GM12878 (cell line): ENCODE measurements around the gene PRCP. TPM values are rescaled to one million over a fixed set of nuclear protein-coding genes. Genes with fewer than 3 reads are reported as not detected.

Experiments
- ATAC-seq: fragments of 200-7000 bp; cut with Tn5 transposase; 3 replicates; pipeline ENCODE4 v1.9.1; 2020; ENCODE audit warnings: mild to moderate bottlenecking, moderate library complexity
- BruUV-seq: library from RNA; stranded (reverse); fragments of 400-500 nt; replicated peaks from 2 replicates; lab custom pipeline; 2021; lab: Mats Ljungman, UMichigan
- CTCF ChIA-PET: fragments of 300-600 bp; sonication (Branson Sonifier 250); formaldehyde crosslinking; extraction: SDS; loops from one replicate; lab custom pipeline; 2021; ENCODE audit warnings: inconsistent platforms; lab: Yijun Ruan, JAX
- POLR2A ChIA-PET: fragments of 350-600 bp; formaldehyde crosslinking; extraction: SDS; loops from one replicate; lab custom pipeline; 2021; ENCODE audit warnings: inconsistent platforms; lab: Charles Lee
- RAD21 ChIA-PET: fragments of 300-600 bp; sonication (Branson Sonifier 250); formaldehyde crosslinking; loops from one replicate; lab custom pipeline; 2023; ENCODE audit warnings: antibody characterized with exemption; ENCODE audit not compliant: unreplicated experiment; lab: Charles Lee
- SMC1A ChIA-PET: fragments of 300-600 bp; sonication (Branson Sonifier 250); formaldehyde crosslinking; loops from one replicate; lab custom pipeline; 2023; ENCODE audit not compliant: unreplicated experiment, uncharacterized antibody; lab: Charles Lee
- DNase-seq: peaks from one replicate; pipeline ENCODE4 v3.0.0-alpha.2; 2011; ENCODE audit warnings: low read depth, low spot score
- FAIRE-seq: peaks from 3 replicates; lab custom pipeline; 2011; peaks lifted over from hg19 to GRCh38; lab: Jason Lieb, UNC
- H2AFZ ChIP-seq: 2 replicates; pipeline ENCODE4 v1.6.0; 2011; ENCODE audit warnings: low read depth, low read length, control low read depth; ENCODE audit not compliant: control insufficient read depth
- H3K27ac ChIP-seq: 2 replicates; pipeline ENCODE4 v1.5.1; 2011; ENCODE audit warnings: control low read depth; ENCODE audit not compliant: control insufficient read depth, insufficient read depth
- H3K27me3 ChIP-seq, 2 experiments: replicated peaks in 1 of 2; 2 replicates each; pipeline versions ENCODE4 v1.6.0 to v1.6.1; 2011; ENCODE audit warnings: low read length in 1 of 2; ENCODE audit not compliant: control insufficient read depth in 2 of 2, insufficient read depth in 2 of 2
- H3K36me3 ChIP-seq, 2 experiments: 2 replicates each; pipeline ENCODE4 v1.5.1; 2011; ENCODE audit warnings: low read length in 1 of 2; ENCODE audit not compliant: control insufficient read depth in 2 of 2, insufficient read depth in 2 of 2
- H3K4me1 ChIP-seq: 2 replicates; pipeline ENCODE4 v1.6.1; 2011; ENCODE audit warnings: mild to moderate bottlenecking, low read length, moderate library complexity, mixed read lengths; ENCODE audit not compliant: control insufficient read depth, insufficient read depth
- H3K4me2 ChIP-seq: 2 replicates; pipeline ENCODE4 v1.6.0; 2011; ENCODE audit warnings: control low read depth; ENCODE audit not compliant: control insufficient read depth, insufficient read depth
- H3K4me3 ChIP-seq: fragments of 200-600 bp; sonication (generic); 2 replicates; pipeline ENCODE4 v1.5.1; 2016
- H3K79me2 ChIP-seq: 2 replicates; pipeline ENCODE4 v1.6.0; 2011; ENCODE audit warnings: low read length; ENCODE audit not compliant: control insufficient read depth, insufficient read depth
- H3K9ac ChIP-seq: 2 replicates; pipeline ENCODE4 v1.8.0; 2011; ENCODE audit warnings: low read length, control low read depth, mixed read lengths; ENCODE audit not compliant: control insufficient read depth, insufficient read depth
- H3K9me3 ChIP-seq: replicated peaks from 3 replicates; pipeline ENCODE4 v1.5.1; 2011; ENCODE audit warnings: mild to moderate bottlenecking, low read length; ENCODE audit not compliant: control insufficient read depth, insufficient read depth
- H4K20me1 ChIP-seq: 2 replicates; pipeline ENCODE4 v1.6.0; 2011; ENCODE audit not compliant: control insufficient read depth, insufficient read depth
- BHLHE40 ChIP-seq, 2 experiments: fragments of 450-650 bp in 1 of 2; IDR thresholded peaks; 2 replicates each; pipeline ENCODE4 v1.6.1; 2011 to 2017; ENCODE audit warnings: low read depth in 2 of 2, borderline replicate concordance in 1 of 2, improper control_type of control experiment in 1 of 2, low read length in 1 of 2, mild to moderate bottlenecking in 1 of 2
- CBX5 ChIP-seq: sonication (generic); IDR thresholded peaks from 2 replicates; pipeline ENCODE4 v1.6.1; 2016; ENCODE audit warnings: low read depth, moderate library complexity, mild to moderate bottlenecking, inconsistent platforms
- GABPA ChIP-seq: IDR thresholded peaks from 2 replicates; pipeline ENCODE4 v1.6.1; 2014; ENCODE audit warnings: antibody characterized with exemption, low read depth, mild to moderate bottlenecking, inconsistent platforms
- HDAC6 ChIP-seq: fragments of 200-600 bp; sonication (generic); IDR thresholded peaks from one replicate; pipeline ENCODE4 v1.8.0; 2017; ENCODE audit warnings: antibody characterized with exemption; ENCODE audit not compliant: unreplicated experiment
- JUNB ChIP-seq: IDR thresholded peaks from 2 replicates; pipeline ENCODE4 v1.6.1; 2016; ENCODE audit warnings: antibody characterized with exemption, mild to moderate bottlenecking
- NR2C1 ChIP-seq: fragments of 450-650 bp; IDR thresholded peaks from 2 replicates; pipeline ENCODE4 v1.6.1; 2017; ENCODE audit warnings: antibody characterized with exemption, mild to moderate bottlenecking, moderate library complexity
- SKIL ChIP-seq: fragments of 450-650 bp; IDR thresholded peaks from 2 replicates; pipeline ENCODE4 v1.6.1; 2017; ENCODE audit warnings: mild to moderate bottlenecking, low read depth, inconsistent platforms; ENCODE audit not compliant: poor library complexity, severe bottlenecking
- SP1 ChIP-seq: IDR thresholded peaks from one replicate; pipeline ENCODE4 v1.6.1; 2011; ENCODE audit warnings: low read depth, low read length
- TBL1XR1 ChIP-seq: IDR thresholded peaks from 2 replicates; pipeline ENCODE4 v1.6.1; 2012; ENCODE audit warnings: low read depth, low read length, improper control_type of control experiment
- TCF12 ChIP-seq: IDR thresholded peaks from 2 replicates; pipeline ENCODE4 v1.6.1; 2011; ENCODE audit warnings: low read depth, mild to moderate bottlenecking, low read length
- WGBS: methylation state at CpG from one replicate; pipeline ENCODE4 v1.1.6; 2016; ENCODE audit warnings: low lambda C conversion rate; ENCODE audit not compliant: insufficient replicate concordance, insufficient coverage; ENCODE audit errors: missing lambda C conversion rate; 5-methylcytosine and 5-hydroxymethylcytosine counted together
- in situ Hi-C: fragments of 300-500 bp; cut with MboI; formaldehyde crosslinking; loops from 9 replicates; pipeline ENCODE4 v1.14.3; 2018; ENCODE audit warnings: mixed read lengths
- intact Hi-C: fragments of 100-400 bp; cut with micrococcal nuclease; formaldehyde crosslinking; loops from one replicate; pipeline ENCODE4 v1.14.2; 2022; ENCODE audit not compliant: unreplicated experiment
- polyA plus RNA-seq, 11 experiments: library from polyadenylated mRNA; depleted of rRNA in 4 of 11; unstranded in 6 of 11; stranded (reverse) in 5 of 11; fragments of >200 nt; fragmentation: Nextera tagmentation in 4 of 11; fragmentation: Illumina TruSeq in 1 of 11; extraction: Ambion mirVana in 4 of 11; extraction: Trizol in 1 of 11; gene quantifications; 1 replicate in 1 of 11; 2 replicates in 10 of 11; pipeline versions ENCODE4 v1.2.1 to v1.2.3, GENCODE V29; 2011 to 2016; ENCODE audit warnings: inconsistent platforms in 2 of 11, missing spikeins in 2 of 11, low read depth in 1 of 11
- total RNA-seq, 4 experiments: library from RNA; depleted of rRNA in 3 of 4; stranded (reverse); fragments of >200 nt in 3 of 4; fragmentation: Illumina TruSeq in 1 of 4; extraction: Trizol in 1 of 4; gene quantifications; 2 replicates each; pipeline versions ENCODE4 v1.2.1 to v1.2.3, GENCODE V29; 2013 to 2021
- TF ChIP-seq, protein P1 (sequence below): fragments of 450-650 bp; IDR thresholded peaks from 2 replicates; pipeline ENCODE4 v1.6.1; 2017; ENCODE audit warnings: mild to moderate bottlenecking, moderate library complexity

PRCP gene
- total and polyA plus RNA-seq, 10 of the 15 experiments (the other 5 are each of a cell fraction or from before 2014, with no cell fraction given), result 14.9 to 43.6 (median 20.0) TPM

- H3K27me3 ChIP-seq, result no peaks in the 10 kb centered on the region
- in situ Hi-C loops, result loop anchor here (5.0 to 10.0 kb wide), 4 partner anchors 173 to 383 kb away; partner anchors contain the start of genes CCDC90B, PCF11 and RAB30
- H3K9me3 ChIP-seq, result no peaks in the 10 kb centered on the region
- H3K79me2 ChIP-seq, result peaks cover 43% of the 10 kb centered on the region
- ChIA-PET RAD21 (interaction anchor here (0.7 to 3.5 kb wide), 23 partner anchors 19 to 936 kb away, joined by 3 to 33 read pairs (median 4); partner anchors contain the start of genes CCDC90B and PCF11), SMC1A (interaction anchor here (0.6 to 6.3 kb wide), 33 partner anchors 9 to 467 kb away, joined by 3 to 57 read pairs (median 5); partner anchors contain the start of genes CCDC90B and PCF11), CTCF (interaction anchor here (0.7 to 7.0 kb wide), 21 partner anchors 12 to 915 kb away, joined by 3 to 72 read pairs (median 5); partner anchors contain the start of gene PCF11), POLR2A (interaction anchor here (0.6 to 3.5 kb wide), 16 partner anchors 9 to 384 kb away, joined by 3 to 22 read pairs (median 4); partner anchors contain the start of genes CCDC90B, PCF11 and RAB30)
- ATAC-seq (no peak), DNase-seq (no peak), FAIRE-seq (no peak)
- H3K27ac ChIP-seq, result peak overlapping the region; percentile 77
- no peak for TF ChIP-seq GABPA
- TF ChIP-seq BHLHE40 (IDR thresholded peaks at IDR 0.05; ENCODE audit: borderline replicate concordance in 1 of 2, low read depth in 2 of 2, low read length in 1 of 2), result no peak
- no peak for TF ChIP-seq CBX5
- no peak for TF ChIP-seq TBL1XR1
- TF ChIP-seq, protein P1, sequence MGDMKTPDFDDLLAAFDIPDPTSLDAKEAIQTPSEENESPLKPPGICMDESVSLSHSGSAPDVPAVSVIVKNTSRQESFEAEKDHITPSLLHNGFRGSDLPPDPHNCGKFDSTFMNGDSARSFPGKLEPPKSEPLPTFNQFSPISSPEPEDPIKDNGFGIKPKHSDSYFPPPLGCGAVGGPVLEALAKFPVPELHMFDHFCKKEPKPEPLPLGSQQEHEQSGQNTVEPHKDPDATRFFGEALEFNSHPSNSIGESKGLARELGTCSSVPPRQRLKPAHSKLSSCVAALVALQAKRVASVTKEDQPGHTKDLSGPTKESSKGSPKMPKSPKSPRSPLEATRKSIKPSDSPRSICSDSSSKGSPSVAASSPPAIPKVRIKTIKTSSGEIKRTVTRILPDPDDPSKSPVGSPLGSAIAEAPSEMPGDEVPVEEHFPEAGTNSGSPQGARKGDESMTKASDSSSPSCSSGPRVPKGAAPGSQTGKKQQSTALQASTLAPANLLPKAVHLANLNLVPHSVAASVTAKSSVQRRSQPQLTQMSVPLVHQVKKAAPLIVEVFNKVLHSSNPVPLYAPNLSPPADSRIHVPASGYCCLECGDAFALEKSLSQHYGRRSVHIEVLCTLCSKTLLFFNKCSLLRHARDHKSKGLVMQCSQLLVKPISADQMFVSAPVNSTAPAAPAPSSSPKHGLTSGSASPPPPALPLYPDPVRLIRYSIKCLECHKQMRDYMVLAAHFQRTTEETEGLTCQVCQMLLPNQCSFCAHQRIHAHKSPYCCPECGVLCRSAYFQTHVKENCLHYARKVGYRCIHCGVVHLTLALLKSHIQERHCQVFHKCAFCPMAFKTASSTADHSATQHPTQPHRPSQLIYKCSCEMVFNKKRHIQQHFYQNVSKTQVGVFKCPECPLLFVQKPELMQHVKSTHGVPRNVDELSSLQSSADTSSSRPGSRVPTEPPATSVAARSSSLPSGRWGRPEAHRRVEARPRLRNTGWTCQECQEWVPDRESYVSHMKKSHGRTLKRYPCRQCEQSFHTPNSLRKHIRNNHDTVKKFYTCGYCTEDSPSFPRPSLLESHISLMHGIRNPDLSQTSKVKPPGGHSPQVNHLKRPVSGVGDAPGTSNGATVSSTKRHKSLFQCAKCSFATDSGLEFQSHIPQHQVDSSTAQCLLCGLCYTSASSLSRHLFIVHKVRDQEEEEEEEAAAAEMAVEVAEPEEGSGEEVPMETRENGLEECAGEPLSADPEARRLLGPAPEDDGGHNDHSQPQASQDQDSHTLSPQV, result no peak
- TF ChIP-seq JUNB, result no peak
- no peak for TF ChIP-seq SKIL
- TF ChIP-seq NR2C1, result no peak
- no peak for TF ChIP-seq HDAC6
- TF ChIP-seq TCF12, result no peak
- no peak for TF ChIP-seq SP1
- H3K9ac ChIP-seq, result peak overlapping the region; percentile 68
- H3K4me2 ChIP-seq, result peak overlapping the region; percentile 85
- TSS peak; percentile 67 for BruUV-seq
- H3K36me3 ChIP-seq, result no peaks in the 10 kb centered on the region
- H4K20me1 ChIP-seq, result no peaks in the 10 kb centered on the region
- intact Hi-C loops, result loop anchor here (2.0 to 5.0 kb wide), 3 partner anchors 169 to 290 kb away; partner anchors contain the start of genes ANKRD42, PCF11 and RAB30
- peak overlapping the region; percentile 78 for H2AFZ ChIP-seq
- under 1% methylated on average over 15 of the region's 15 CpGs for WGBS
- peaks cover 21% of the 10 kb centered on the region for H3K4me1 ChIP-seq
- H3K4me3 ChIP-seq, result peak overlapping the region; percentile 72
Measured at GRCh38 chr11:82901922-82902485, 1.8 kb upstream of the PRCP start.
